Stimulated activated CD4-positive, alpha-beta T cell treated with anti-CD3 and anti-CD28 coated beads, Interleukin-12 subunit alpha, Interleukin-12 subunit beta, amount 100 ng/mL, for 24 hours (primary cell): ENCODE measurements around the gene GPR33.
A peak's percentile ranks its signal among the peaks of the same experiment; 100 is the strongest.
"Not testable (repeated sequence)": the region's sequence is repeated elsewhere in the genome, so short reads cannot be mapped to it uniquely, and the experiment has no call there.

Source experiments
- DNase-seq, 2 experiments: peaks; one replicate each; pipeline ENCODE4 v3.0.0-alpha.2; 2020; ENCODE audit warnings: low read depth in 2 of 2

GPR33 gene

DNA sequence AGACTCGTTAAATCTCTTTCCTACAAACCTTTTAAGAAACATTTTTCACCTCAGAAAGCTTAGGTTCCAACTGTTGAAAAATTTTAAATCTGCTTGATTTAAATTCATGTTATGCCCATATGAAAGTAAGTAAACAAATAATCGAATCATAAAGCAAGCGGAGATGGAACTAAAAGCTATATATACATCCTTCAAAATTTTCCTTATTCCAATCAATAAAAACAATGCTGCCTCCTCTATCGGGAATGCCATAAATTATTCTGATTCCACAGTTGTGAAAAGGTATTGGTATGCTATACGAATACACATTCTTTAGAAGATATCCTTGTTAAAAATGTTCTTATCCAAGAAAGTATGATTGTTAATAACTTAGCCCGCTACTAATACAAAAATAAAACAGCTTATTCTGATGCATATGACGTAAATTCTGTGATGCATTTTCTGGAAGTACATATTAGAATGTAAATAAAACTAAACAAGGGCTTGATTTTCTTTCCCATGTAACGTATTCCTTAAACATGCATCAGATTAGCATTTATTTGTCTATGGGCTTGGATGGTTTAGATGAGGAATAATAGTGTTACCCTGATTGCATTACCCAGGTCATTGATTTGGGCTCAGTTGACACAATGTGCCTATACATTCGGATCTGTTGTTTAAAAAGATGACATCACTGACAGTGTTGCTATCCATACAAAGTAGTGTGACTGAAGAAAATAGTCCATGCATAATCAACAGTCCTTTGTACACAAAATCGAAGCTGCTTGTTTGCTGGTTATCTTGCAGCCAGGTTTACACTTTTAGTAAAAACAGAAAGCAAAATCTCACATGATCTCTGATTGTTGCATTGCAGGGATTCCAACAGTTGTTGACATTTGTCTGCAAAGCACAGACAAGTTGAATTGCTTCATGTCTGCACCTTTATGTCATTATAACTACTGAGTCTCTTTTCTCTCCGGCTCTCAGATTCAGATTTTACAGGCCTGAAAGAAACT is 29.9 kb downstream of the GPR33 start:
- no peak for DNase-seq

DNA sequence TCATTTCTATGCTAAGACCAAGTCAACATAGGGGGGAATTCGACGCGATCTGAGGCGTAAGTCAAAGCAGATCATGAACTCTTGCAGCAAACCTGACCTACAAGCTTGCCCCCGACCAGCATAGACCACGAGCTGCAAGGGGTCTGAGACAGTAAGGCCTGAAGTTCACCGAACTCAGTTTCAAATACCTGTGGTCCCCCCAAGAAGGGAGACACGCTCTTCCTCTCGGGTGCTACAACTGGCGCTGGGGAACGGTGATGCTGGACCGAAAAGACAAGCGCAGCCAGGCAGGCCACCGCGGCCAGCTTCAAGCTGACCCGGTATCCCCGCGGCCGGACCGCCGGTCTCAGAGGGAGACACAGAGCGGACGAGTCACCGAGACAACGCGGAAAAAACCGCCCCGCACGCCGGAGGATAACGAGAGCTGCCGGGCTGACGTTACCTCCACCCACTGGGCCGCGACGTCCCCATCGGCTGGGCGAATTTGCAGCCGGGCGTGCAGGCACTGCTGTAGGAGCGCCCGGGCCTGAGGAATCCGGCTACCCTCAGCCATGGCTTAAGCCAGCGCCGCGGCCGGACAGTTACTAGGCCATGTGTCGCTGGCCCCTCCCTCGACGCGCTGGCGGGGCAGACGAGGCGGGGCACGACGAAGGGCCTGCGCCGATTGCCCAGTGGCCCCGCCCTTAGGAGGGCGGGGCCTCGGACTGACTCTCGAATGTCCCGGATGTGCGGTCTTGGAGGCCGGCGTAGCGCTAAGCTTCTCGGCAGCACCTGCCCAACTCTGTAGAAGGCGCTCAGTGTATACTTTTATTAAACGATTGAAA is 30.8 kb downstream of the GPR33 start, which contains the start of gene DTD2:
TSS of gene DTD2 (minus strand) at position 666 of the 824 bp plus-strand sequence. CDS start at position 553, 113 bp downstream.
- peak; percentile 84 to 86 for DNase-seq

DNA sequence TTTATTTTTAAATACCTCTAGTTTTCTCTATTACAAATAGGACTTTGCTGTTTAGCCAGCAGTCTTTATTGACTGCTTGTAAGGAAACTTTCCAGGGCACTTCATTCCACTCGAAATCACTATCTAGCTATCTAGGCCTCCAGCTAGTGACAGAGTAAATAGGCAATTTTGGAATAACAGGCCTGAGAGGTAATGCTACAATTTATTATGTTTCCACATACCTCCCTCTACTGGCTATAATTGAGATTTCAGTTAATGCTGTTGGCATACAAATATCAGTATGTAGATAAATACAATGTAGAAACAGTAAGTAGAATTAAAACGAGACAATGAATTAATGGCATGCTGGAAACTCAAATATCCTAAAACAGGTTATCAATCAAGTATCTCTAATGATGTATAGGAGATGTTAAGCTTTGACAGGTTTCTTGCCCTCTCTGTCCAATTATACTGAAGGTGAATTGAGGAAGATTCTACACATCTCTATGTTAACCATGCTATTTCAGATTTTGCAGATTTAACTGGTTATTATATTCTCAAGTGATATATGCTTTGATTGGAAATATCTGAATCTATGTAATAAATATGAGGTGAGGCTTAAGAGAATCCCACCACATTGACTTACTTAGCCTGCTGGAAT is 37.7 kb downstream of the GPR33 start:
- no peak for DNase-seq

DNA sequence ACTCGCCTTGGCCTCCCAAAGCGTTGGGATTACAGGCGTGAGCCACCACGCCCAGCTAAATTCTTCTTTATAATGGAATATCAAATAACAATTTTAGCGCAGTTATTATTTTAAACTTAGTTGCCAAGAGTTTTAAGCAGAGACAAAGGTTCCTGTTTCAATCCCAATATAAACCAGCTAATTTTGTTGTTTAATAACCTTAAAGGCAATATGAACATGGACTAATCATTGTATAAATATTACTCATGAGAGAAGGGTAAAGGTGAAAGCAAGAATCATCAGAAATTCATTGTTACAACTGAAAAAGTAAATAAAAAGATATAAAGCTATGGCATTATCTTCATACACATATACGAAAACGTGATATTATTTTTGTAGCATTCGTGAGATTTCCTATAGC is 38.7 kb downstream of the GPR33 start:
- no peak for DNase-seq

DNA sequence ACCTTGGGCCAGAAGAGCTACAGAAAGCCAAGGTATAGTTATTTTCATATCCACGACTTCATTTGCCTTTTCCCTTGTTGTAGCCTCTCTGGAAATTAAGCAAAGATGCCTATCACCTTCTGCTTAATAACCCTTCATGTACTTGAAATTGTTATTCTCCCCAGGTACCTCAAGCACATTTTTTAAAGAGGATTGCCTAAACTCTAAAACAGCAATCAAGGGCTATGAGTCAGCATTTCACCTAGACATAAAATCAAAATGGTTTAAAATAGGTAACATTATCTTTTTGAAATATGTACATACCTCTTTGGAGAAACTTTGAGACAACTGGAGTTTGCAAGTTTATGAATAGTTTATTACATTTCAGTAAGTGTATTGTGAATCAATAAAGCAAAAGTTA is 42.1 kb downstream of the GPR33 start:
- DNase-seq = no peak

DNA sequence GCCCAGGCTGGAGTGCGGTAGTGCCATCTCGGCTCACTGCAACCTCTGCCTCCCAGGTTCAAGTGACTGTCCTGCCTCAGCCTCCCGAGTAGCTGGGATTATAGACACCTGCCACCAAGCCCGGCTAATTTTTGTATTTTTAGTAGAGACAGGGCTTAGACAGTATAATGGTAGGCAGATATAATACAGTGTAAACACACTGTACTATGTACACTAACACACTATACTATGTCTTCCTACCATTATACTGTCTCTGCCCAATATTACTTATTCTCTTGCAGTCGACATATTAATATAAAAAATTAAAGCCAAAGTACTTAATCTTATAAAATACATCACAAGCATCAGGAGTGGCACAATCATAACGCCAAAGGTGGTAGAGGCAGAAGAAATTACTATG is 45.6 kb downstream of the GPR33 start:
- no peak for DNase-seq

DNA sequence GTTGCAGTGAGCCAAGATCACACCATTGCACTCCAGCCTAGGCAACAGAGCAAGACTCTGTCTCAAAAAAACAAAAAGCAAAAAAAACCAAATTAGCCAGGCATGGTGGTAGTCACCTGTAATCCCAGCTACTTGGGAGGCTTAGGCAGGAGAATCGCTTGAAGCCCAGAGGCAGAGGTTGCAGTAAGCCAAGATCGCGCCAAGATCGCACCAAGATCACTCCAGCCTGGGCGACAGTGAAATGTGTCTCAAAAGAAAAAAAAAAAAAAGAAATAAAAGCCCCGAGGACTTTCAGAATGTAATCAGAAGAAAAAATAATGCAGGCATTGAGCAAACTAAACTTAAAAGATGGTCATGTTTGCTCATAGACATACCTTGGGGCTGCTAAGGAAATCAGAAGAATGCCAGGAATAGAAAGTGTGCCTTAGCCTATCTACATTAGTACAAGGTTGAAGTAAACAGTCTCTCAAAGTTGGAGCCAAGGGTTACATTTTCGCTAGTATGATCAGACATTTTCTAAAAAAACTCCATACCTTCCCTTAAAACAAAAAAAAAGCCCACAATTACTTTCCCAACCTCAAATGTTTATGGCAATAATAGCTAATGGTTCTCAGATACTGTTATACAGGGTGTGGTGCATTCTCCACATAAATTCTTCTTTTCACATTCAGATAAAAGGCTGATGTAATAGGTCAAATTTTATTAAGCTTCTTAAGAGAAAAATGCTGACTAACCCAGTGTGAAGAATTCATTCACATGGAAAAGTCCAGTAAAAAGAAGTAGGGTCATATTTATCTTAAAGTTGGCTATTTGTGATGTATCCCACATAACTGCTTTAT is 46.3 kb downstream of the GPR33 start:
- DNase-seq = no peak

DNA sequence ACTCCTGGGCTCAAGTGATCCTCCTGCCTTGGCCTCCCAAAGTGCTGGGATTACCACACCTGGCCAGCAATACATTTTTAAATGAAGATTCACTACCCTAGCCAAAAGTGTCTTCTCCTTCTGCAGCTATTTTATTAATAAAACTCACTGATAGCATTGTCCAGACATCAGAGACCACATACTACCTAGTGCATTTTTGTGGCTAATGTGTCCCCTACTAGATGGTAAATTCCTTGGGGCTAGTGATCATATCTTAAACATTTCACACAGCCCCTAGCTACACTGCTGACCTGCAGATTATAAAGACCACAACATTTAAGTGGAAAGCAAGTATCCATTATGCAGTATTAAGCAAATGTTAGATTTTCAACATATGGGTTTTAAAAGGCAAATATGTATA is 47.6 kb downstream of the GPR33 start:
- DNase-seq = no peak

DNA sequence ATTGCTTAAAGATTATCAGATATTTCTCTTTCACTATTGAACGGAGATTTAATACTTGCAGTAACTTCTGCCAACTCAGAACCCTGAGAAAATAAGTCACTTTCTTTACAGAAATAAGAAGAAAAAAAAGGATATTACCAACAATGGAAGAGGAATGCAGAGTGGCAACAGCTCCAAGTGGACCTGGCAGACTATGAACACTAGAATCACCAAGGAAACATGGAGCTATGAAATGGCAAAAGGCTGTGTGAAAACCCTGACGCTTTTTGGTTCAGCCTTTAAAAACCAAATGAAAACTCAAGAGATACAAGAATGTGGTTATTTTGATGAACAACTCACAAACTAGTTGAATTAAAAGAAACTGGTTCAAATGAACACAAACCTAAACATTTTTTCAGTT is 48.3 kb downstream of the GPR33 start:
- DNase-seq = no peak

DNA sequence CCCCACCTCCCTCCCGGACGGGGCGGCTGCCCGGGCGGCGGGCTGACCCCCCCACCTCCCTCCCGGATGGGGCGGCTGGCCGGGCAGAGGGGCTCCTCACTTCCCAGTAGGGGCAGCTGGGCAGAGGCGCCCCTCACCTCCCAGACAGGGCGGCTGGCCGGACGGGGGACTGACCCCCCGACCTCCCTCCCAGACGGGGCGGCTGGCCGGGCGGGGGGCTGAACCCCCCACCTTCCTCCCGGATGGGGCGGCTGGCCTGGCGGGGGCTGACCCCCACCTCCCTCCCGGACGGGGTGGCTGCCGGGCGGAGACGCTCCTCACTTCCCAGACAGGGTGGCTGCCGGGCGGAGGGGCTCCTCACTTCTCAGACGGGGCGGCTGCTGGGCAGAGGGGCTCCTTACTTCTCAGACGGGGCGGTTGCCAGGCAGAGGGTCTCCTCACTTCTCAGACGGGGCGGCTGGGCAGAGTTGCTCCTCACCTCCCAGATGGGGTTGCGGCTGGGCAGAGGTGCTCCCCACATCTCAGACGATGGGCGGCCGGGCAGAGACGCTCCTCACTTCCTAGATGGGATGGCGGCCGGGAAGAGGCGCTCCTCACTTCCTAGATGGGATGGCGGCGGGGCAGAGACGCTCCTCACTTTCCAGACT is 50.7 kb downstream of the GPR33 start:
- DNase-seq = not testable (repeated sequence)

DNA sequence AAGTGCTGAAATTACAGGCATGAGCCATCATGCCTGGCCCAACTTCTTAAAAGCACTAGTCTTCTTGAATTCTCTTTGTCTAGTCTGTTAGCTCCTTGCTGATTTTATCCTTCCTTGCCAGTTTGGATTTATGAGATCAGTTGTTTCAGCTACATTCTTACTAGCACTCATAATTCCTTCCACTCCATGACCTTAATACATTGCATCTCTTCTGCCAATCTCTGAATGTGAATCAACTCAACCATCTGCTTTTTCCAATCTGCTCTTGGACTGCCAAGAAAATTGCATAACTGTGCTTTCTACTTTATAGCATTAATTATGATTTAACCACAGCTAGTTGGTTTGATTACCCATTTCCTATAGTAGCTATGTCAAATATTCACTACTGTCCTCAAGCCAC is 52.6 kb downstream of the GPR33 start:
- no peak for DNase-seq
